ENCODE measurements around the gene DOP1B.

The DOP1B gene

GRCh38 chr21:36179145-36179544, 22.5 kb downstream of the DOP1B start:
- H3K79me2 ChIP-seq (ENCODE audit: insufficient read depth, low read length) = no peaks in the 10 kb centered on the region

GRCh38 chr21:36180963-36181362, 24.3 kb downstream of the DOP1B start:
- TF ChIP-seq CTCF (IDR thresholded peaks at IDR 0.05; ENCODE audit: low read length) (no peak), EZH2 (IDR thresholded peaks at IDR 0.05; ENCODE audit: borderline replicate concordance, low read length) (no peak)
- no peak overlapping the region for H3K27ac ChIP-seq (ENCODE audit: low read depth, low read length, poor library complexity, severe bottlenecking)
- H3K79me2 ChIP-seq (ENCODE audit: insufficient read depth, low read length) = no peaks in the 10 kb centered on the region
- no peak overlapping the region for H3K4me3 ChIP-seq (ENCODE audit: low read depth, low read length, poor library complexity, severe bottlenecking)
- peaks cover 3% of the 10 kb centered on the region; the same call in 1 of the 2 replicates for H3K9me3 ChIP-seq (ENCODE audit: low read length)
- H3K36me3 ChIP-seq (ENCODE audit: insufficient read depth, low read length) = no peaks in the 10 kb centered on the region
- H2AFZ ChIP-seq (ENCODE audit: low read length) = no peak overlapping the region
- H4K20me1 ChIP-seq (ENCODE audit: insufficient read depth, low read length) = no peaks in the 10 kb centered on the region
- H3K27me3 ChIP-seq (ENCODE audit: insufficient read depth, low read length) = no peaks in the 10 kb centered on the region
- 0 out of 2 replicates have a peak, but pooled peaks cover 3% of the 10 kb centered on the region for H3F3A ChIP-seq (ENCODE audit: insufficient read depth, low read length)
- H3K9me2 ChIP-seq (ENCODE audit: low read depth, low read length) = no peaks in the 10 kb centered on the region
- H3K4me1 ChIP-seq (ENCODE audit: insufficient read depth, low read length, severe bottlenecking) = peaks cover 11% of the 10 kb centered on the region
- no peak overlapping the region for H3K9ac ChIP-seq (ENCODE audit: low read length)
- H3K4me2 ChIP-seq (ENCODE audit: low read length) = no peak overlapping the region

More at GRCh38 chr21:36179145-36179544, 22.5 kb downstream of the DOP1B start:
- no peaks in the 10 kb centered on the region for H3F3A ChIP-seq (ENCODE audit: insufficient read depth, low read length)
- H3K9ac ChIP-seq (ENCODE audit: low read length) = no peak overlapping the region
- no peak overlapping the region for H3K4me2 ChIP-seq (ENCODE audit: low read length)
- H3K36me3 ChIP-seq (ENCODE audit: insufficient read depth, low read length) = no peaks in the 10 kb centered on the region
- no peak overlapping the region for H3K27ac ChIP-seq (ENCODE audit: low read depth, low read length, poor library complexity, severe bottlenecking)
- H3K4me3 ChIP-seq (ENCODE audit: low read depth, low read length, poor library complexity, severe bottlenecking) = no peak overlapping the region
- no peaks in the 10 kb centered on the region for H3K9me2 ChIP-seq (ENCODE audit: low read depth, low read length)
- H3K4me1 ChIP-seq (ENCODE audit: insufficient read depth, low read length, severe bottlenecking) = peaks cover 15% of the 10 kb centered on the region
- H3K9me3 ChIP-seq (ENCODE audit: low read length) = peaks cover 3% of the 10 kb centered on the region; the same call in 1 of the 2 replicates
- no peak for TF ChIP-seq CTCF (IDR thresholded peaks at IDR 0.05; ENCODE audit: low read length)
- no peak for TF ChIP-seq EZH2 (IDR thresholded peaks at IDR 0.05; ENCODE audit: borderline replicate concordance, low read length)
- no peaks in the 10 kb centered on the region for H4K20me1 ChIP-seq (ENCODE audit: insufficient read depth, low read length)
- no peak overlapping the region for H2AFZ ChIP-seq (ENCODE audit: low read length)
- H3K27me3 ChIP-seq (ENCODE audit: insufficient read depth, low read length) = no peaks in the 10 kb centered on the region

- H3K27me3 ChIP-seq (ENCODE audit: insufficient read depth, low read length) = no peaks in the 10 kb centered on the region
- H3K79me2 ChIP-seq (ENCODE audit: insufficient read depth, low read length) = no peaks in the 10 kb centered on the region
- H3K9me3 ChIP-seq (ENCODE audit: low read length) = peaks cover 3% of the 10 kb centered on the region; the same call in 1 of the 2 replicates
- H3K9me2 ChIP-seq (ENCODE audit: low read depth, low read length) = no peaks in the 10 kb centered on the region
- H3K4me2 ChIP-seq (ENCODE audit: low read length) = no peak overlapping the region
- H3K4me1 ChIP-seq (ENCODE audit: insufficient read depth, low read length, severe bottlenecking) = peaks cover 7% of the 10 kb centered on the region
- no peaks in the 10 kb centered on the region for H3K36me3 ChIP-seq (ENCODE audit: insufficient read depth, low read length)
- no peak overlapping the region for H3K4me3 ChIP-seq (ENCODE audit: low read depth, low read length, poor library complexity, severe bottlenecking)
- H4K20me1 ChIP-seq (ENCODE audit: insufficient read depth, low read length) = no peaks in the 10 kb centered on the region
- H3K27ac ChIP-seq (ENCODE audit: low read depth, low read length, poor library complexity, severe bottlenecking) = no peak overlapping the region
- TF ChIP-seq CTCF (IDR thresholded peaks at IDR 0.05; ENCODE audit: low read length) = no peak
- H3K9ac ChIP-seq (ENCODE audit: low read length) = no peak overlapping the region
- H3F3A ChIP-seq (ENCODE audit: insufficient read depth, low read length) = 0 out of 2 replicates have a peak, but pooled peaks cover 3% of the 10 kb centered on the region
- no peak overlapping the region for H2AFZ ChIP-seq (ENCODE audit: low read length)
Measured at GRCh38 chr21:36183144-36183795, 26.6 kb downstream of the DOP1B start.
